Activated CD4-positive, alpha-beta T cell treated with anti-CD3 and anti-CD28 coated beads, Interleukin-2, amount 50 U/mL, for 24 hours (primary cell): ENCODE results near the gene ZBTB33.

Source experiments
- DNase-seq, 2 donors: peaks; one replicate each; pipeline ENCODE4 v3.0.0-alpha.2; 2020; ENCODE audit warnings: low read depth in 1 of 2, low spot score in 1 of 2

ZBTB33 gene

GRCh38 chrX:120262859-120263708 lies 12.5 kb downstream of the ZBTB33 start:
- DNase-seq = no peak

- DNase-seq = no peak
Measured at GRCh38 chrX:120264341-120264740, 13.7 kb downstream of the ZBTB33 start.

DNA sequence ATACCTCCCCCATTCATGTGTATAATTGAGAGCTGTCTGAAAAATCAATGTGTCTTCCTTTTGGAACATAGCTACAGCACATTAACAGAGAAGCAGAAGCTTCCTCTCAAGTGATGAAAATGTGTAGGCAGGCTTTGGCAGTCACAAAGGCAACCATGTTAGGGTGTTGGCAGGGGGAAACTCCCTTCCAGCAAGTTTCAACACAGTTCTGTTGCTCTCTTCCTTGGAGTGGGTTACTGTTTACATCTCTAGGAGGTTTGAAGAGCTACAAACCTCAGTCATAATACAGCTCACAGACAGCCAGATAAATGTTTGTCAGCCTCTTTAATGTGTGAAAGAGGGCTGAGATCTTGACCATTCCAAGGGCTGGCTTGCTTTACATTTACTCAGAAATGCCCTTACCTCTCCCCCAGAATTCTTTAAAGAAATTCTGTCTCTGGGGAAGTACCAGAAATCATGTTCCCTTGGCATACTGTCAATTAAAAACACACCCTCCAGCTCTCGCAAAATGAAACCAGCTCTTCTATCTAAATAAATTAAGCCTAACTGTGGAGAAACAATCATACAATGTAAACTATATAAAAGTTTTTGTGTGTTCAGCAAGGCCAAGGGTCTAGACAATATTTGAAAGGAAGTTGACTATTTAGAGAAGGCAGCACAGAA lies 18.9 kb downstream of the ZBTB33 start:
- no peak for DNase-seq

DNA sequence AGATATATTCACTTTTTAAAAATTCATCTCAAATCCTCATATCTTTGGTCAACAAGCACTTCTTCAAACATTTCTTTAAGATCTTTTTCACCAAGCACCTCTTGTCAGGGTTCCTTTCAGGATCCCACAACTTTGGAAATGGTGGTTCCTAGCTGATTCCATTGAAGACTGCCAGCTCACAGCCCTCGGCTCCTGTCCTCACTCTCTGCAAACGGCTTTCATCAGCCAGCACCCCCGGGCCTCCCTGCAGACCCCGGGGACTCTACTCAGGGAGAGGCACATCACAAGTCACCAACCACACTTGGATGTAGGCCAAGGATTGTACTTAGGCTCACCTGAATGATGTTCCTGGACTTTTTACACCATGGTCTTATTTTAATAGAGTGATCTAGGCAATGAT lies 20.0 kb downstream of the ZBTB33 start:
- no peak for DNase-seq

GRCh38 chrX:120271218-120271617 lies 20.6 kb downstream of the ZBTB33 start:
- DNase-seq = no peak

DNA sequence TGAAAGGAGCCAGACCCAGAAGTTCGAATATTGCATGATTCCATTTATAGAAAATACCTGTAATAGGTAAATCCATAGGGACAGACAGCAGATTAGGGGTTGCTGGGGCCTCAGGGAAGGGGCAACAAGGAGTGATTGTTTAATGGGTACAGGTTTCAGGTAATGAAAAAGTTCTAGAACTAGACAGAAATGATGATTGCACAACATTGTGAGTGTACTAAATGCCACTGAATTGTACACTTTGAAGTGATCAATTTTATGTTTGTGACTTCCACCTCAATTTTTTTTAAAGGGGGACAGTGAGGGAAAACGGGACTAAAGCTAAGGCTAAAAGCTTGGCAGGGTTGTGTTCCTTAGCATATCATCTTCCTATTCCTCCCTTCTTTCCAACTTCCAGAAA lies 23.5 kb downstream of the ZBTB33 start:
- DNase-seq = no peak

DNA sequence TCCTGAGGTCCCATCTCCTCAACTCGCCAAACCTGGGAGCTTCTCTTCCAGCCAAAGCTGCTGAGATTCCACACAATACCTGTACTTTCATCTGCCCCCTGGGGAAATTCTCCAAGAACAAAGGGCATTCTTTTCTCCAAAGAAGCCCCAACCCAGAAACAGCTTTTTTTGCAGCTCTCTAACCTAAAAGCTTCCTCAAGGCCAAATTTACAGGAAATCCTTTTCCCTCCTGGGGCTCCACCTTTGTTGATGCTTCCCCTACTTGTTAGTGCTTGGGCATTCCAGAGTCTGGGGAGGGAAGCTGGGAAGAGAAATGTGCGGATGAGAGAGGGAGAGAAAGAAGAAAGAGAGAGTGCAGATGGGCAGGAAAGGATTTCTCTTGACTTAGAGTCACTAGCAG lies 24.3 kb downstream of the ZBTB33 start:
- no peak for DNase-seq

DNA sequence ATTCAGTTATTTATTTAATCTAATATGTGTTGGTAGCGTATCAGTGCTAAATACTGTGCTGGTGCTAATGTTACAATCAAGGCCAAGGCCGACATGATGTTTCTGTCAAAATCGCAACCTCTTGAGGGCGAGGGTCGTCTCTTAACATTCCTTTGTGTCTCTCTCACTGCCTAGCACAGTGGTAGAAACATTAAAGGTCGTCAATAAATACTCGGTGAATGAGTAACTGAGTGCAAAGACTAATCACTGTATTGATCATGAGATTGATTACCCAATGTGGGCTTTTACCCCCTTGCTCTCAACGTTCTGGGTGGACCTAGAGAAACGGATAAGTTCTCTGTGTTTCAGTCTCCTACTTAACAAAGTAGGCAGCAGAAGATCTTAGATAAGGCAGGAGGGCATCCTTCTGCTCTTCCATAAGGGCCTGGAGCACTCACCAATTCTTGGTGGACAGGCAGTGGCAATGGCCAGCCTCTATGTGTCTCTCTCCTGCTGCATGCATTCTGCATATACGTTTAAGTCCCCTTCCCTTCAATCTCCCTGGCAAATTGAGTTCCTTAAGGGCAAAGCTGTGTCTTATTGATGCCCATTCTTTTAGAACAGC lies 30.5 kb downstream of the ZBTB33 start:
- no peak for DNase-seq

- no peak for DNase-seq
Measured at GRCh38 chrX:120281761-120282160, 31.1 kb downstream of the ZBTB33 start.

GRCh38 chrX:120282697-120283096 lies 32.1 kb downstream of the ZBTB33 start:
- DNase-seq = no peak

GRCh38 chrX:120286733-120287512 lies 36.3 kb downstream of the ZBTB33 start:
- DNase-seq = no peak

DNA sequence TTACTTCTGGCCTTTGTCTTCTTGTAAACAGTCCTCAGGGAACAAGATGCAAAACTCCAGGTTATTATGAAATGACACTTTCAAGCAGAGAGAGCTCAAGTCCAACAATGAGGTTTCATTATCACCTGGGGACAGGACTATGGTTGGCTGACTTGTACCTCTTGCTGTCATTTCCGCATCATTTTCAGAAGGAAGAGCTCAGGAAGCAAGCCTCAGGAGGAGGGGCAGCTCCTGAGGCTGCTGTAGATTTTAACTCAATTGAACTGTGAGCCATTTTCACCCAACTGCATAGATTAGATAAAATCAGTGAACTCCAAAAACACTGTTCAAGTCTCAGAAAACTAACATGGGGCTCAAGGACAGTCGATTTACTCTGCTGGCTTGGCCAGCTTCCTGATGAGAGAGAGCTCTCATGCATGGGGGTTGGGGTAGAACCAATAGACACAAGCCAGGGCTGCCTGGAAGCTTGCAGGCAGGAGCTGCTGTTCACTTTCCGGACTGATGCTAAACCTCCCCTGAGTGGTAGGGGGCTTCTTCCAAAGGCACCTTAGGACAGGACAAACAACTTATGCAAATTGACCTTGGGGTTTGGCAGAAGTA lies 37.0 kb downstream of the ZBTB33 start:
- no peak for DNase-seq

- no peak for DNase-seq
Measured at GRCh38 chrX:120290107-120290506, 39.5 kb downstream of the ZBTB33 start.

DNA sequence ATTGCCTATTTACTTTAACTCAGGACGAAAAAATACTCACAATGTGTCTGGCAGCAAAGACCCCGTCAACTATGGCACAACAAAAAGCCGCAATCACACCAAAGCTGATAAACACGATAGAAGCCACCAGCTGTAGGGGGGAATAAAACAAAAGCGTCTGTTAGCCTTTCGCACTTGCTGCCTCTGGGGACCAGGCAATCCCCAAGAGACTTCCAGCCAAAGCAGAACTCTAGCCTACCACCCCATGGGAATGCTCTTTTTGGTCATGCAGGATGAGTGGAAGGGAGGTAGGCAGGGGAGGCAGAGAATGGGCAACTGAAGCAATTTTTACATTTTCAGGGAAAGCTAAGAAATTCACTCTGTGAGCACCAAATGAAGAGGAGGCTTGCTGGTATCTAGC lies 40.6 kb downstream of the ZBTB33 start:
- no peak for DNase-seq

GRCh38 chrX:120293015-120293414 lies 42.4 kb downstream of the ZBTB33 start:
- no peak for DNase-seq

DNA sequence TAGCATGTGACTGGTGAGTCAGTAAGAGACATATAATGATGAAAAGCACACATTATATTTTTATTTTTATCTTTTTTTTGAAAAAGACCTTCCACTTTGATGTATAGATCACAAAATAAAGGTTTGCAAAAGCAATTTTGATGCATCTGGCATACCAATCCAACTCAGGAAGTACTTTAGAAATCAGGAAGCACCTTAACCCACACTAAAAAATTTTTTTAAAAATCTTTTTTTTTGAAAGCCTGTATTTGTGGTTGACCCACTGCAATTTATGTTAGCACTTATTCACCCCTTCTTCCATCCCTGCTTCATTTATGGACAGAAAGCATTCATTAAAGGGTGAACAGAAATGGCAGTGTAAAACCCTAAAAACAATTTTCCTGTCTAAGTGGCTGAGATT lies 44.0 kb downstream of the ZBTB33 start:
- DNase-seq = no peak

GRCh38 chrX:120297923-120298322 lies 47.3 kb downstream of the ZBTB33 start:
- no peak for DNase-seq

GRCh38 chrX:120299928-120300327 lies 49.3 kb downstream of the ZBTB33 start:
- no peak for DNase-seq

DNA sequence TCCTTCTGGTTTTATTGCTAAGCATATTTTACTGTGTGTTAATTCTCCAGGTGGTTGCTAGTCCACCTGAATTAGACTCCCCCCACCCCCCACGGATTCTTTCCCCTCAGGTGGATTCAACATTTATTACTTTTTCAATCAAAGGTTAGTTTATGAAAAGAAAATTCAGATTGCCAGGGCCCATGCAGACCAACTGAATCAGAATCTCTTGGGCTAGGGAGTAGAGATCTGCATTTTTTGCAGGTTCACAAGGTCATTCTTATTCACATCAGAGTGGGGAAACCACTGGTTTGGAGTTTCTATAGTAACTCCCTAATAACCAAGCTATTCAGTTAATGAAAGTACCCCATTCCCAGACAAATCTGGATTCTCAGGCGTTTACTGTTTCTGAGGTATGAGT lies 50.9 kb downstream of the ZBTB33 start:
- no peak for DNase-seq

- no peak for DNase-seq
Measured at GRCh38 chrX:120301960-120302359, 51.3 kb downstream of the ZBTB33 start.

DNA sequence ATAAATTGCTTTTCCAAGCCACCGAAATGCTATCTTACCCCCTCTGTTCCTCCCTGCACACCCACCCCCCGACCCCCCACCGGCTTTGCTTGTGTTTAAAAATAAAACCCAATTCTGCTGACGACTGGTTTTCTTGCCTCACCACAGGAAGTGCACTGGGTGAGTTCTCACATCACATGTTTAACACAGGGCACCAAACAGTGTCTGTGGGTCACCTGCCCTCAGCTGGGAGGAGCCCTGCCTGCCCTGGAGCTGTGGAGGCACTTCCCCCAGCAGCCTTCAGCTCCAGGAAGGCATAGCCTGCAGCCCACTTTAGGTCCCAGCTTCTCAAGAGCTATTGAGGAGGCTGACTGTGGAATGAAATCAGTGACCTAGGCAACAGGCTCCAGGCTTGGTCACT lies 51.8 kb downstream of the ZBTB33 start:
- no peak for DNase-seq
